ENCODE measurements around the gene ASGR2.

Gene ASGR2

DNA sequence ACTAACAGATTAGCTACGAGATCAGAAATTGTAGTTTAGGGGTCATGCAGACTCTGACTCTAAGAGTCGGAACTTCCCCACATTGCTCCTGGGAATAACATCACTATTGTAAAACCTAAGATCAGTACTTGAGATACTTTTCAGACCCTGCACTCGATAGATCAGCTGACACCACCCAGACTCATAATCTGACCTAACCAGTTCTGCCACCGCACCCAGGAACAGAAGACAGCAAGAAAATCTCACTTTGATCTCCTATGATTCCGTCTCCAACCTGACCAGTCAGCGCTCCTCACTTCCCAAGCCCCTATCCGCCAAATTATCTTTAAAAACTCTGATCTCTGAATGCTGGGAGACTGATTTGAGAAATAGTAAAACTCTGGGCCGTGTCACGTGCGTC lies 27.2 kb upstream of the ASGR2 start:
- no peak for DNase-seq (ENCODE audit: low spot score)
- TF ChIP-seq CTCF (IDR thresholded peaks at IDR 0.05; ENCODE audit: borderline replicate concordance, control extremely low read depth, extremely low read depth, insufficient read depth, missing control alignments), result no peak
- in situ Hi-C loops (cut with MboI; ENCODE audit: low sequenced_read_pairs, unreplicated experiment), result loop anchor here (25.0 kb wide), 1 partner anchor 230 kb away; no protein-coding TSS in a partner anchor

DNA sequence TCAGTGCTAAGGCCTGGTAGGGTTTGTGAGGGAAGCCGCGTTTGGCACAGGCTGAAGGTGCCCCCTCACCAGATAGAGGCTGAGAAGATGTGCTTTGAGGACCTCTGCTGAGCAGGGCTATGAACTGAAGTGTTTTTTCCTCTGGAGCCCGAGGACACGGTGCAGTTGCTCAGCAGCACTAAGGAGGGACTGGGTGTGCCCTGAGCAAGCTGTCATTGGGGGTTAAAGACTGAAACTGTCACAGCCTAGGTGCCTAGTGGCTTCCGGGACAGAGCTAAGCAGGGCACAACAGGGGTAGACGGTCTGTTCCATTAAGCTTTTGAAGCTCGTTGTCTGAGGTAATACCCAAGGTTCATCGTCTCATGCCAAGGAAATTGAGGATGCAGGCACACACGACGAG lies 24.8 kb upstream of the ASGR2 start:
- in situ Hi-C loops (cut with MboI; ENCODE audit: low sequenced_read_pairs, unreplicated experiment), result loop anchor here (5.0 to 25.0 kb wide), 2 partner anchors 87 to 227 kb away; no protein-coding TSS in a partner anchor
- TF ChIP-seq CTCF (IDR thresholded peaks at IDR 0.05; ENCODE audit: borderline replicate concordance, control extremely low read depth, extremely low read depth, insufficient read depth, missing control alignments), result no peak
- DNase-seq (ENCODE audit: low spot score), result no peak

- in situ Hi-C loops (cut with MboI; ENCODE audit: low sequenced_read_pairs, unreplicated experiment), result loop anchor here (5.0 to 25.0 kb wide), 2 partner anchors 87 to 227 kb away; no protein-coding TSS in a partner anchor
- DNase-seq (ENCODE audit: low spot score), result no peak
Measured at GRCh38 chr17:7138800-7139381, 24.3 kb upstream of the ASGR2 start.

GRCh38 chr17:7137171-7137943 lies 22.7 kb upstream of the ASGR2 start:
- TF ChIP-seq CTCF (IDR thresholded peaks at IDR 0.05; ENCODE audit: borderline replicate concordance, control extremely low read depth, extremely low read depth, insufficient read depth, missing control alignments), result no peak
- no peak for DNase-seq (ENCODE audit: low spot score)
- in situ Hi-C loops (cut with MboI; ENCODE audit: low sequenced_read_pairs, unreplicated experiment), result loop anchor here (5.0 to 25.0 kb wide), 2 partner anchors 85 to 225 kb away; no protein-coding TSS in a partner anchor

More at GRCh38 chr17:7138800-7139381, 24.3 kb upstream of the ASGR2 start:
- TF ChIP-seq CTCF (IDR thresholded peaks at IDR 0.05; ENCODE audit: borderline replicate concordance, control extremely low read depth, extremely low read depth, insufficient read depth, missing control alignments), result no peak

DNA sequence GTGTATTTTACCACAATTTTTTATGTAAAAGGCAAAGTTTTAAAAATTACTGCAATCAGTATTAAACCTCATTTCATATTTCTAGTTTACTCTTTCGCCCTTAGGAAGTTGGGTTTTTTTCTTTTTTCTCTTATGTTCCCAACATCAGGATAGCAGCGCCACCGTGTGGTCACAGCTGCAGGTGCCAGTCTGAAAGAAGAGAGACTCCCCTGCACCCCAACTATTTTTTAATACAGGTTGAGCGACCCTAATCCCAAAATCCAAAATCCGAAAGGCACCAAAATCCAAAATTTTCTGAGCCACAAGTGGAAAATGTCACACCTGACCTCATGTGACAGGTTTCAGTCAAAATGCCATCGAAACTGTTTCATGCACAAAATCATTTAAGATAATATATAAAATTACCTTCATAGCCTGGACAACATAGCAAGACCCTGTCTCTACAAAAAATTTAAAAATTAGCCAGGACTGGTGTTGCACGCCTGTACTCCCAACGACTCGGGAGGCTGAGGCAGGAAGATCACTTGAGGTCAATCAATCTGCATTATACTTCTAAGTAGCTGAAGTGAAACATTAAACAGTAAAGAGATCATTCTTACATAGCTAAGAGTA lies 21.8 kb upstream of the ASGR2 start:
- in situ Hi-C loops (cut with MboI; ENCODE audit: low sequenced_read_pairs, unreplicated experiment), result loop anchor here (5.0 to 25.0 kb wide), 2 partner anchors 84 to 224 kb away; no protein-coding TSS in a partner anchor
- DNase-seq (ENCODE audit: low spot score), result peak; percentile 76
- TF ChIP-seq CTCF (IDR thresholded peaks at IDR 0.05; ENCODE audit: borderline replicate concordance, control extremely low read depth, extremely low read depth, insufficient read depth, missing control alignments), result peak; percentile 86

DNA sequence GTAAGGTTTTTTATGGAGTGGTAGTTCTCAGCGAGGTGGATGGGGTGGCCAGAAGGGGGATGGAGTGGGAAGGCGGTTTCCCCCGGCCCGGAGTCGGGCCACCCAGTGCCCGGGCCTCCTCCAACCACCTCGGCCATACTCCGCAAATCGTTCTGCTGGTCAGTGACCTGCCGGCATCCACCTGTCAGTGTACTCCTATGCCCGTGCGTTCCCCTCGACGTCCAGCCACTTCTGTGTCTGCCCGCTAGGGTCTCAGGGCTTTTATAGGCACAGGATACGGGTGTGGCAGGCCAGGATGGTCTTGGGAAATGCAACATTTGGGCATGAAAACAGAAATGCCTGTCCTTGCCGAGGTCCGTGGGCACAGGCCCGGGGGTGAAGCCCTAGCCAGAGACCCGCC lies 19.3 kb upstream of the ASGR2 start:
- TF ChIP-seq CTCF (IDR thresholded peaks at IDR 0.05; ENCODE audit: borderline replicate concordance, control extremely low read depth, extremely low read depth, insufficient read depth, missing control alignments), result no peak

More for the DNA sequence above, 19.3 kb upstream of the ASGR2 start:
- DNase-seq (ENCODE audit: low spot score), result no peak
- in situ Hi-C loops (cut with MboI; ENCODE audit: low sequenced_read_pairs, unreplicated experiment), result loop anchor here (25.0 kb wide), 1 partner anchor 222 kb away; no protein-coding TSS in a partner anchor

All from GM13976 (cell line).